HepG2 (cell line): ENCODE measurements around the gene DIP2C. TPM values are rescaled to one million over a fixed set of nuclear protein-coding genes. Genes with fewer than 3 reads are reported as not detected.

ENCODE experiments used
- ATAC-seq: fragments of 200-7000 bp; cut with Tn5 transposase; 3 replicates; pipeline ENCODE4 v1.9.1; 2020; ENCODE audit warnings: mild to moderate bottlenecking, moderate library complexity
- BruUV-seq: library from RNA; stranded (reverse); fragments of 400-500 nt; replicated peaks from 2 replicates; lab custom pipeline; 2021; lab: Mats Ljungman, UMichigan
- CTCF ChIA-PET: fragments of 300-600 bp; formaldehyde crosslinking; extraction: SDS; loops from one replicate; lab custom pipeline; 2021; ENCODE audit warnings: low total read pairs, inconsistent platforms, low intra/inter-chr PET ratio; lab: Yijun Ruan, JAX
- POLR2A ChIA-PET: fragments of 350-600 bp; sonication (Branson Sonifier 250); formaldehyde crosslinking; loops from one replicate; lab custom pipeline; 2020; ENCODE audit warnings: antibody characterized with exemption, inconsistent platforms; lab: Yijun Ruan, JAX
- DNase-seq: peaks from one replicate; pipeline ENCODE4 v3.0.0-alpha.2; 2015; ENCODE audit warnings: low spot score
- FAIRE-seq: peaks from 3 replicates; lab custom pipeline; 2011; peaks lifted over from hg19 to GRCh38; lab: Jason Lieb, UNC
- H2AFZ ChIP-seq: one replicate; pipeline ENCODE4 v1.6.1; 2011; ENCODE audit warnings: low read length, inconsistent platforms
- H3K27ac ChIP-seq: fragments of 300-600 bp; 3 replicates; pipeline ENCODE4 v1.8.0; 2011; ENCODE audit warnings: mixed run types, mild to moderate bottlenecking, mixed read lengths, low read length, inconsistent platforms; ENCODE audit not compliant: insufficient read depth; ENCODE audit errors: extremely low read length
- H3K27me3 ChIP-seq, 2 experiments: fragments of 200-600 bp in 1 of 2; 2 replicates in 1 of 2; 3 replicates in 1 of 2; pipeline versions ENCODE4 v1.6.0 to v1.8.0; 2011; ENCODE audit warnings: low read length in 2 of 2, mild to moderate bottlenecking in 2 of 2, moderate library complexity in 2 of 2, inconsistent platforms in 1 of 2; ENCODE audit not compliant: insufficient read depth in 2 of 2, control insufficient read depth in 1 of 2
- H3K36me3 ChIP-seq, 2 experiments: fragments of 200-600 bp in 1 of 2; replicated peaks in 1 of 2; 2 replicates in 1 of 2; 3 replicates in 1 of 2; pipeline versions ENCODE4 v1.5.1 to v1.8.0; 2011; ENCODE audit warnings: low read length in 2 of 2, inconsistent platforms in 1 of 2; ENCODE audit not compliant: insufficient read depth in 2 of 2, control insufficient read depth in 1 of 2
- H3K4me1 ChIP-seq: 2 replicates; pipeline ENCODE4 v1.5.1; 2012; ENCODE audit warnings: low read length, inconsistent platforms; ENCODE audit not compliant: insufficient read depth
- H3K4me2 ChIP-seq: 2 replicates; pipeline ENCODE4 v1.6.0; 2011; ENCODE audit warnings: low read depth, low read length, inconsistent platforms
- H3K4me3 ChIP-seq, 3 experiments: fragments of 200-600 bp in 1 of 3; sonication (generic), shearing (Covaris generic) in 1 of 3; replicated peaks in 1 of 3; 2 replicates each; pipeline ENCODE4 v1.5.1; 2011 to 2016; ENCODE audit warnings: low read length in 3 of 3, inconsistent platforms in 2 of 3, low read depth in 2 of 3, mild to moderate bottlenecking in 2 of 3, control low read depth in 1 of 3, mixed read lengths in 1 of 3; ENCODE audit not compliant: insufficient read depth in 1 of 3
- H3K79me2 ChIP-seq: one replicate; pipeline ENCODE4 v1.6.1; 2011; ENCODE audit warnings: low read length, inconsistent platforms; ENCODE audit not compliant: insufficient read depth
- H3K9ac ChIP-seq: 2 replicates; pipeline ENCODE4 v1.6.0; 2011; ENCODE audit warnings: mild to moderate bottlenecking, low read depth, low read length, inconsistent platforms; ENCODE audit not compliant: insufficient read depth
- H3K9me3 ChIP-seq: 2 replicates; pipeline ENCODE4 v1.5.1; 2012; ENCODE audit warnings: mild to moderate bottlenecking, low read length
- H4K20me1 ChIP-seq: 2 replicates; pipeline ENCODE4 v1.6.0; 2011; ENCODE audit warnings: inconsistent platforms, mild to moderate bottlenecking, low read length, moderate library complexity; ENCODE audit not compliant: insufficient read depth
- CERS6 ChIP-seq: sonication (generic); formaldehyde crosslinking; IDR thresholded peaks from 2 replicates; pipeline ENCODE4 v1.5.0; 2020; ENCODE audit warnings: missing genetic modification reagents
- DMTF1 ChIP-seq: sonication (generic); formaldehyde crosslinking; IDR thresholded peaks from 2 replicates; pipeline ENCODE4 v1.4.0; 2020; ENCODE audit warnings: mild to moderate bottlenecking, missing genetic modification reagents
- TGIF2 ChIP-seq: IDR thresholded peaks from 2 replicates; pipeline ENCODE4 v1.6.1; 2016; ENCODE audit warnings: control low read depth, missing compliant biosample characterization
- ZNF407 ChIP-seq: sonication (generic); formaldehyde crosslinking; IDR thresholded peaks from one replicate; pipeline ENCODE4 v1.5.1; 2020; ENCODE audit warnings: mild to moderate bottlenecking, missing genetic modification reagents; ENCODE audit errors: not compliant biosample characterization
- ZNF543 ChIP-seq: sonication (generic); formaldehyde crosslinking; IDR thresholded peaks from 2 replicates; pipeline ENCODE4 v1.4.0; 2020; ENCODE audit warnings: mild to moderate bottlenecking, missing genetic modification reagents
- ZNF83 ChIP-seq: sonication (generic); formaldehyde crosslinking; IDR thresholded peaks from 2 replicates; pipeline ENCODE4 v1.4.0; 2020; ENCODE audit warnings: missing genetic modification reagents, mild to moderate bottlenecking, borderline replicate concordance
- WGBS: methylation state at CpG from one replicate; pipeline ENCODE4 v1.1.6; 2017; ENCODE audit warnings: low lambda C conversion rate; 5-methylcytosine and 5-hydroxymethylcytosine counted together
- in situ Hi-C: cut with HindIII; loops from 2 replicates; pipeline ENCODE4 v1.10.0; 2017; ENCODE audit warnings: low pct_unique_long_range_greater_than_20kb; ENCODE audit not compliant: extremely low pct_ligation_motif_present
- intact Hi-C: fragments of 100-400 bp; cut with micrococcal nuclease; formaldehyde crosslinking; loops from one replicate; pipeline ENCODE4 v1.10.0; 2022; ENCODE audit not compliant: unreplicated experiment
- polyA plus RNA-seq, 8 experiments: library from polyadenylated mRNA; depleted of rRNA in 3 of 8; stranded (reverse) in 7 of 8; unstranded in 1 of 8; fragments of >200 nt; fragmentation: Illumina TruSeq in 4 of 8; extraction: Trizol in 4 of 8; gene quantifications; 2 replicates each; pipeline versions ENCODE4 v1.2.1 to v1.2.3, GENCODE V29; 2011 to 2016; ENCODE audit warnings: low read depth in 4 of 8, missing spikeins in 1 of 8, mixed read lengths in 1 of 8; ENCODE audit not compliant: insufficient read depth in 1 of 8
- total RNA-seq, 5 experiments: library from RNA; depleted of rRNA; stranded (reverse); fragments of >200 nt; fragmentation: Illumina TruSeq; extraction: Trizol; gene quantifications; 2 replicates each; pipeline ENCODE4 v1.2.3, GENCODE V29; 2016; ENCODE audit warnings: low read depth in 1 of 5

The DIP2C gene
- total and polyA plus RNA-seq, 2 of the 13 experiments (the other 11 are each of a cell fraction or from before 2014, with no cell fraction given): 2.2 to 2.7 TPM

- BruUV-seq: no TSS peak
- H3K27me3 ChIP-seq: no peaks in the 10 kb centered on the region
- H3K4me3 ChIP-seq: no peak overlapping the region
- intact Hi-C loops: no loop called here
- H3K36me3 ChIP-seq: no peaks in the 10 kb centered on the region
- peak; percentile 88 for ATAC-seq
- H3K4me2 ChIP-seq: peak overlapping the region; percentile 13; the same call in 1 of the 2 replicates
- ChIA-PET CTCF (no interaction called here), POLR2A (interaction anchor here (1.6 kb wide), 1 partner anchor 15 kb away, joined by 4 read pairs; no protein-coding TSS in a partner anchor)
- TF ChIP-seq ZNF543: no peak
- TF ChIP-seq CERS6 (CRISPR knock-in tag): no peak
- TF ChIP-seq TGIF2 (CRISPR knock-in tag): no peak
- no peak for TF ChIP-seq ZNF83 (CRISPR knock-in tag)
- no peak for TF ChIP-seq DMTF1 (CRISPR knock-in tag)
- TF ChIP-seq ZNF407 (CRISPR knock-in tag): no peak
- H3K9ac ChIP-seq: no peak overlapping the region
- peak; percentile 44 for FAIRE-seq
- WGBS: 29% methylated on average over 11 of the region's 11 CpGs
- H4K20me1 ChIP-seq: 0 out of 2 replicates have a peak, but pooled peaks cover 3% of the 10 kb centered on the region
- DNase-seq: no peak
- no peak overlapping the region for H3K27ac ChIP-seq
- no peaks in the 10 kb centered on the region for H3K4me1 ChIP-seq
- in situ Hi-C loops: no loop called here
- H2AFZ ChIP-seq: no peak overlapping the region
- H3K9me3 ChIP-seq: no peaks in the 10 kb centered on the region
- no peaks in the 10 kb centered on the region for H3K79me2 ChIP-seq
Measured at GRCh38 chr10:609868-610545, 79.5 kb downstream of the DIP2C start.
